Liver (tissue), 3 donors: ENCODE measurements around the gene AKAP13.
A peak's percentile ranks its signal among the peaks of the same experiment; 100 is the strongest.

Experiments
- JUND ChIP-seq, 2 donors: IDR thresholded peaks; 2 replicates each; pipeline ENCODE4 v1.6.1; 2016; ENCODE audit warnings: antibody characterized with exemption in 2 of 2
- TF ChIP-seq, protein P1 (sequence below): fragments of 150-350 bp; IDR thresholded peaks from 2 replicates; pipeline ENCODE4 v1.5.1; 2017; ENCODE audit warnings: improper control_type of control experiment, low read depth, low read length; ENCODE audit not compliant: missing input control
- donor health status: healthy.
- donor health status: healthy.

DNA sequence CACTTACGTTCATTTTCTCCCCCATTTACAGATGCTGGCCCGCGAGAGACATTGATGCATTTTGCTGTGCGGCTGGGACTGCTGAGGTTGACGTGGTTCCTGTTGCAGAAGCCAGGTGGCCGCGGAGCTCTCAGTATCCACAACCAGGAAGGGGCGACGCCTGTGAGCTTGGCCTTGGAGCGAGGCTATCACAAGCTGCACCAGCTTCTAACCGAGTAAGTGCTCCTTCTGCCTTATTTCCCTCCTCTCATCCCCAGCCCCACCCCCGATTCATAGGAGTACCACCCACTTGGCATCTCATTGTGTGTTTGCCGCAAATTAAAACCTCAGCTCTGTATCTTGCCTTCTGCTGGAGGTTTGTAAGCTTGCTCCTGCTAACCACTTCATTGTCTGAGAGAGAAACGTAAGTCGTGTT, 163.3 kb downstream of the AKAP13 start:
- no peak for TF ChIP-seq JUND (IDR thresholded peaks at IDR 0.05)
- TF ChIP-seq, protein P1, sequence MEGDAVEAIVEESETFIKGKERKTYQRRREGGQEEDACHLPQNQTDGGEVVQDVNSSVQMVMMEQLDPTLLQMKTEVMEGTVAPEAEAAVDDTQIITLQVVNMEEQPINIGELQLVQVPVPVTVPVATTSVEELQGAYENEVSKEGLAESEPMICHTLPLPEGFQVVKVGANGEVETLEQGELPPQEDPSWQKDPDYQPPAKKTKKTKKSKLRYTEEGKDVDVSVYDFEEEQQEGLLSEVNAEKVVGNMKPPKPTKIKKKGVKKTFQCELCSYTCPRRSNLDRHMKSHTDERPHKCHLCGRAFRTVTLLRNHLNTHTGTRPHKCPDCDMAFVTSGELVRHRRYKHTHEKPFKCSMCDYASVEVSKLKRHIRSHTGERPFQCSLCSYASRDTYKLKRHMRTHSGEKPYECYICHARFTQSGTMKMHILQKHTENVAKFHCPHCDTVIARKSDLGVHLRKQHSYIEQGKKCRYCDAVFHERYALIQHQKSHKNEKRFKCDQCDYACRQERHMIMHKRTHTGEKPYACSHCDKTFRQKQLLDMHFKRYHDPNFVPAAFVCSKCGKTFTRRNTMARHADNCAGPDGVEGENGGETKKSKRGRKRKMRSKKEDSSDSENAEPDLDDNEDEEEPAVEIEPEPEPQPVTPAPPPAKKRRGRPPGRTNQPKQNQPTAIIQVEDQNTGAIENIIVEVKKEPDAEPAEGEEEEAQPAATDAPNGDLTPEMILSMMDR = peak; percentile 14
